ENCODE data around the gene SELE.
"Not testable (repeated sequence)": the region's sequence is repeated elsewhere in the genome, so short reads cannot be mapped to it uniquely, and the experiment has no call there.

SELE gene

DNA sequence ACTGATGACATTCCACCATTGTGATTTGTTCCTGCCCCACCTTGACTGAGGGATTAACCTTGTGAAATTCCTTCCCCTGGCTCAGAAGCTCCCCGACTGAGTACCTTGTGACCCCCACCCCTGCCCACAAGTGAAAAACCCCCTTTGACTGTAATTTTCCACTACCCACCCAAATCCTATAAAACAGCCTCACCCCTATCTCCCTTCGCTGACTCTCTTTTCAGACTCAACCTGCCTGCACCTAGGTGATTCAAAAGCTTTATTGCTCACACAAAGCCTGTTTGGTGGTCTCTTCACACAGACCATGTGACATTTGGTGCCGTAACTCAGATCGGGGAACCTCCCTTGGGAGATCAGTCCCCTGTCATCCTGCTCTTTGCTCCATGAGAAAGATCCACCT is 50.7 kb downstream of the SELE start:
- not testable (repeated sequence) for DNase-seq (ENCODE audit: low spot score)

DNA sequence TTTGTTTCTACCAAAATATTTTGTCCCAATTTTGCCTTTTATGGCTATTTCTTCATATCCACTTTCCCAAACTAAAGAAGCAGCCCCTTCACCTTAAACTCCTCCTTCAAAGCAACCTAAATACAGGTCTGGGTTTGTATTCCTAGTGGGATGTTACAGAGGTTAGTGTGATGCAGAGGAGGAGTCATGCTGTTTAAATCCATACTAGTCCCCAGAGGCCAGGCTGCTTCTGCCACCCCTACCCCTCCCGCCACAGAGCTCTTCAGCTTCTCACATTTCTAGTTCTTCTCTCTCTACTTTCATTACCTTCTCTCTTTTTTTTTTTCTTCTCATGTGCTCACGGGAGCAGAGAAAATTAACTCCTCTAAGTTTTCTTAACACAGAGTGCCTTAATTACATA is 51.8 kb downstream of the SELE start:
- DNase-seq (ENCODE audit: low spot score): no peak

DNA sequence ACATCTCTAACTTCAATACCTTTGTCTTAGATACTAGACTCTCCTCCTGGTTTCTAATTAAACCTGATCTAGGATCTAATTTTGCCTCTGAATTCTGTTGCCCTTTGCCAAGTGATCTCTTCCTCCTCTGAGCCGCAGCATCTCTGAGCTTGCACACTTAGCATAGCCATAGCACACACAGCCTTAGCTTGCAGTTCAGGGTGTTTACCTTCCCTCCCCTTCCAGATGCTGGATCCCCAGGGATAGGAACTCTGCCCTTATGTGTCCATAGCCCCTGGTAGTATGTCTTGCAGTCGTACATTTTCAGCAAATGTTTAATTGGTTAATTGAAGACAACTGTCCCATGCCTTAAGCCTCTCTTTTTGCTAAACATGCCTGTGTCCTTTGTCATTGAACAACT is 52.7 kb downstream of the SELE start:
- no peak for DNase-seq (ENCODE audit: low spot score)

DNA sequence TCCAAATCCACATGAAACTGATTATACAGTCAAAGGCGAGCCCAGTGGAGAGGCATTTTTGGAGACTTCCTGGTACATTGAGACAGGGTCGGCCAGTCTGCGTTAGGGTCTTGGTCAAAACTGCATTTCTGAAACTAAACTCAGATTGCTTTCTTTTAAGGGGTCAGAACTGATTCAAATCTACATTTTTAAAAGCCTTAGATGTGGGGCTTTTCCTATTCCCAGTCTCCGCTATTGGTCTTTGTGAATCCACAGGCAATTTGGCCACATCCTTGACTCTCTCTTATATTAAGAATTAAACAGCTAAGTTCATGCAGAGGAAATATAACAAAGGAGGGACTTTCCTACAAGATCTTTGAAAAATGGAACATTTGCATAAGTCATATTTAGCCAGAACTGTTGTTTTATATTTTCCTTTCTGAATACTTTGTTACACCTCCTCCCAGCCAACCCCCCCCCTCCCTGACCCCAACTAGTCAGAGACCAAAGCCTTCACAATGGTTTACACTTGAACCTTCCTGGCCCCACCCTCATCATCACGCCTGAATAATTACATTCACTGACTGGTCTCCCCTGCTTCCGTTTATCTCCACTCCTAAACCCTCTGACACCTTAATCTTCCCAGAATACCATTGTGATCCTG is 53.4 kb downstream of the SELE start:
- DNase-seq (ENCODE audit: low spot score): no peak

DNA sequence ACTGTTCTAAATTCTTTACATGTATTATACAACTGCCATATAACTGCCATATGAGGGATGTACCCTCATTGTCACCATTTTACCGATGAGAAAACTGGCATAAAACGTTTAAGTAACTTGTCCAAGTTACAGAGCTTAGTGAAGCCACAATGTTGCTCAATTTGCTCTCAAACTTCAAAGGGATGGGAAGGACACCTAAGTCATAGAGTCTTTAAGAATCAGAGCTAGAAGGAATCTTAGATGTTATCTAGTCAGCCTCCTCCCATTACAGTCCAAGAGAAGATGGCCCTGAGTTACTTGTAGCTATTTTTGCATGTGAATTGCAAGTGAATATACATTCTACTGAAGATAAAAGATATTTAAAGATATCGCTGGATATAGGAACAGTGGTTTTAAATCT is 54.2 kb downstream of the SELE start:
- no peak for DNase-seq (ENCODE audit: low spot score)

DNA sequence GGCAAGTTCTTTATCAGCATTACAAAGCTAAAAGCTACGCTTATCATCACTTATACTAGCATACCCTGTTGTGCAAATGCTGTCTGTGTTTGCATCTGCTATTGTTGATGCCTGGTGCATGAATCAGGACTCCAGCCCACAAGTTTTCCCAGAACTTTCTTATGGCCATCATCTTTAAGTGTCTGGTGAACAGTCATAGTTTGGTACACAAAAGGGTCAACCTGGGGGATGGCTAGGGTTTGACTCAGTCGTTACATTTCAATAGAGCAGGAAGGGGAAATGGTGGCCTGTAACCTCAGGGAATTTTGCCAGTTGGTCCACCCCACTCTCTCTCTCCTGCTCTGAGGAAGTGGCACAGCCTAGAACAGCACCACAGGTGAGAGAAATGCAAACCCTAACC is 57.9 kb downstream of the SELE start:
- DNase-seq (ENCODE audit: low spot score): no peak
